Measurements from ENCODE around the gene CDH23. TPM values are rescaled to one million over a fixed set of nuclear protein-coding genes. Genes with fewer than 3 reads are reported as not detected.

Gene CDH23
- total and polyA plus RNA-seq, 12 donors: 1.7 to 20.2 (median 7.8) TPM

GRCh38 chr10:71549766-71550533, 153.2 kb downstream of the CDH23 start:
- TF ChIP-seq CTCF (IDR thresholded peaks at IDR 0.05) (no peak), POLR2A (IDR thresholded peaks at IDR 0.05) (no peak)
- H3K9me3 ChIP-seq (replicated peaks in 1 of 3): no peaks in the 10 kb centered on the region
- no peaks in the 10 kb centered on the region for H3K27me3 ChIP-seq
- H3K36me3 ChIP-seq (replicated peaks in 1 of 2): no peaks in the 10 kb centered on the region
- intact Hi-C loops (cut with DNase I): no loop called here
- H3K4me1 ChIP-seq (replicated peaks in 1 of 2): no peaks in the 10 kb centered on the region
- H3K27ac ChIP-seq: no peak overlapping the region
- DNase-seq: no peak
- WGBS, 4 donors: 88 to 93% (median 89%) methylated on average over 9 to 11 of the region's 11 CpGs
- no peak overlapping the region for H3K4me3 ChIP-seq

DNA sequence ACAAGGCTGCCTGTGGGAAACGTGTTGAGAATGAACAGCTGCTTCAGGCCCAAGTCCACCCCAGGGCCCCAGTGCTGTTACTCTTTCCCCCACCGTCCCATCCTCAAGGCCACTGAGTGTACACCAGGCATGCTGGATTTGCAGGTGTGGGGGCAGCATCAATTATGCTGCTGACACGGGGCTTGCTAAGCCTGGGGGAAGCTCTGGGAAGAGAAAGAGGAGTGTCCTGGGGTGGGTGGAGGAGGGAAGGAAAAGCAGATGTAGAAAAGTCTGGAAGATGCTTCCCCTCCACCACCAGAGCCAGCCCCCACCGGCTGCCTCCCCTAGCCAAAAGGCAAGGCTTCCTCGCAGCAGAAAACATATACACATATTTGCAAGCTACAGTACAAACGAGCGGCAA, 153.9 kb downstream of the CDH23 start:
- 68 to 75% (median 71%) methylated on average over 7 of the region's 7 CpGs for WGBS, 4 donors
- TF ChIP-seq POLR2A (IDR thresholded peaks at IDR 0.05) (no peak), CTCF (IDR thresholded peaks at IDR 0.05) (no peak)
- intact Hi-C loops (cut with DNase I): no loop called here
- no peaks in the 10 kb centered on the region for H3K9me3 ChIP-seq (replicated peaks in 1 of 3)
- DNase-seq: no peak
- H3K4me1 ChIP-seq (replicated peaks in 1 of 2): no peaks in the 10 kb centered on the region
- no peak overlapping the region for H3K27ac ChIP-seq
- H3K36me3 ChIP-seq (replicated peaks in 1 of 2): no peaks in the 10 kb centered on the region
- H3K4me3 ChIP-seq: no peak overlapping the region
- H3K27me3 ChIP-seq: no peaks in the 10 kb centered on the region

GRCh38 chr10:71551970-71552369, 155.2 kb downstream of the CDH23 start:
- DNase-seq: no peak
- H3K4me1 ChIP-seq (replicated peaks in 1 of 2): no peaks in the 10 kb centered on the region
- no peak overlapping the region for H3K27ac ChIP-seq
- intact Hi-C loops (cut with DNase I): no loop called here
- no peak overlapping the region for H3K4me3 ChIP-seq
- H3K27me3 ChIP-seq: no peaks in the 10 kb centered on the region
- no peaks in the 10 kb centered on the region for H3K9me3 ChIP-seq (replicated peaks in 1 of 3)
- no peak for TF ChIP-seq CTCF (IDR thresholded peaks at IDR 0.05)
- no peak for TF ChIP-seq POLR2A (IDR thresholded peaks at IDR 0.05)
- WGBS, 4 donors: 86 to 100% (median 89%) methylated on average over 2 to 3 of the region's 3 CpGs
- no peaks in the 10 kb centered on the region for H3K36me3 ChIP-seq (replicated peaks in 1 of 2)

GRCh38 chr10:71553432-71553831, 156.7 kb downstream of the CDH23 start:
- intact Hi-C loops (cut with DNase I): no loop called here
- WGBS, 4 donors: 63 to 73% (median 70%) methylated on average over 5 of the region's 5 CpGs
- H3K4me3 ChIP-seq: no peak overlapping the region
- no peaks in the 10 kb centered on the region for H3K27me3 ChIP-seq
- TF ChIP-seq CTCF (IDR thresholded peaks at IDR 0.05) (no peak), POLR2A (IDR thresholded peaks at IDR 0.05) (no peak)
- H3K36me3 ChIP-seq (replicated peaks in 1 of 2): no peaks in the 10 kb centered on the region
- H3K4me1 ChIP-seq (replicated peaks in 1 of 2): no peaks in the 10 kb centered on the region
- H3K27ac ChIP-seq: no peak overlapping the region
- H3K9me3 ChIP-seq (replicated peaks in 1 of 3): no peaks in the 10 kb centered on the region
- no peak for DNase-seq

Data from adrenal gland (tissue), 12 donors.